BLaER1 treated with 17β-estradiol and CSF1 and Interleukin-3, amounts not matched to agents 10 nM and 100 nM (cell line): Measurements from ENCODE around the gene TMEM214.

ENCODE experiments used
- H3K27ac ChIP-seq, 11 experiments: shearing (Covaris generic); formaldehyde crosslinking; 2 replicates each; pipeline ENCODE4 v1.8.1; 2022
- H3K27me3 ChIP-seq, 11 experiments: shearing (Covaris generic); formaldehyde crosslinking; 2 replicates each; pipeline ENCODE4 v1.8.1; 2022
- H3K36me3 ChIP-seq, 11 experiments: shearing (Covaris generic); formaldehyde crosslinking; 2 replicates each; pipeline ENCODE4 v1.8.1; 2022
- H3K4me1 ChIP-seq, 10 experiments: shearing (Covaris generic); formaldehyde crosslinking; 2 replicates each; pipeline ENCODE4 v1.8.1; 2022
- H3K4me2 ChIP-seq, 11 experiments: shearing (Covaris generic); formaldehyde crosslinking; 2 replicates each; pipeline ENCODE4 v1.8.1; 2022
- H3K4me3 ChIP-seq, 10 experiments: shearing (Covaris generic); formaldehyde crosslinking; 2 replicates each; pipeline ENCODE4 v1.8.1; 2022
- H3K9ac ChIP-seq, 11 experiments: shearing (Covaris generic); formaldehyde crosslinking; 2 replicates each; pipeline ENCODE4 v1.8.1; 2022
- H3K9me3 ChIP-seq, 11 experiments: shearing (Covaris generic); formaldehyde crosslinking; replicated peaks in 1 of 11; 2 replicates each; pipeline ENCODE4 v1.8.1; 2022
- H4K20me1 ChIP-seq, 11 experiments: shearing (Covaris generic); formaldehyde crosslinking; 2 replicates each; pipeline ENCODE4 v1.8.1; 2022
- Cebpa-rat ChIP-seq, 11 experiments: shearing (Covaris generic); IDR thresholded peaks; 2 replicates each; pipeline ENCODE4 v1.8.1; 2022

Gene TMEM214

DNA sequence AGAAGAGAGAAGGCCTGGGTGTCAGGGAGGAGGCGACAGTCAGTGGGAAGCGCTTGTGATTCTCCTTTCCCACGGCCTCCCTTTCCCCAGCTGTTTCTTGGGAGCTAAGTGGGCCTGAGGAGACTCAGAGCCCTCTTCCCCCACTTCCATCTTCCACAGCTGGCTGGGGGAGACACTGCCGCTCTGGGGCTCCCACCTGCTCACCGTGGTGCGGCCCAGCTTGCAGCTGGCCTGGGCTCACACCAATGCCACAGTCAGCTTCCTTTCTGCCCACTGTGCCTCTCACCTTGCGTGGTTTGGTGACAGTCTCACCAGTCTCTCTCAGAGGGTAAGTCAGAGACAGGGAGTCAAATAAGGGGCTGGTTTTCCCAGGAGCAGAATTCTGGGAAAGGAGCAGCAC, 7.1 kb downstream of the TMEM214 start:
- Histone ChIP-seq H3K27me3 (no peaks in the 10 kb centered on the region), H4K20me1 (peaks cover 0 to 80% (median 20%) of the 10 kb centered on the region in 11 experiments; a peak in 12 of 22 replicates), H3K9me3 (no peaks in the 10 kb centered on the region), H3K4me2 (peak overlapping the region in 4 of 11 experiments; percentile 22 to 66 (median 61); a peak in 3 of 22 replicates), H3K27ac (no peak overlapping the region), H3K9ac (peak overlapping the region in 1 of 11 experiments; percentile 29; a peak in 1 of 22 replicates), H3K36me3 (peaks cover 67 to 85% (median 79%) of the 10 kb centered on the region in 11 experiments), H3K4me1 (peaks cover 29 to 49% (median 38%) of the 10 kb centered on the region in 10 experiments), H3K4me3 (no peak overlapping the region)
- TF ChIP-seq Cebpa-rat (IDR thresholded peaks at IDR 0.05) = no peak

GRCh38 chr2:27040282-27040681, 7.5 kb downstream of the TMEM214 start:
- Histone ChIP-seq H3K4me1 (peaks cover 28 to 45% (median 37%) of the 10 kb centered on the region in 10 experiments), H3K27ac (no peak overlapping the region), H3K4me3 (no peak overlapping the region), H3K36me3 (peaks cover 63 to 81% (median 75%) of the 10 kb centered on the region in 11 experiments), H3K27me3 (no peaks in the 10 kb centered on the region), H3K9ac (peak overlapping the region in 1 of 11 experiments; percentile 29; a peak in 2 of 22 replicates), H3K9me3 (no peaks in the 10 kb centered on the region), H3K4me2 (peak overlapping the region in 6 of 11 experiments; percentile 42 to 70 (median 63); a peak in 9 of 22 replicates), H4K20me1 (peaks cover 0 to 76% (median 20%) of the 10 kb centered on the region in 11 experiments; a peak in 12 of 22 replicates)
- no peak for TF ChIP-seq Cebpa-rat (IDR thresholded peaks at IDR 0.05)

DNA sequence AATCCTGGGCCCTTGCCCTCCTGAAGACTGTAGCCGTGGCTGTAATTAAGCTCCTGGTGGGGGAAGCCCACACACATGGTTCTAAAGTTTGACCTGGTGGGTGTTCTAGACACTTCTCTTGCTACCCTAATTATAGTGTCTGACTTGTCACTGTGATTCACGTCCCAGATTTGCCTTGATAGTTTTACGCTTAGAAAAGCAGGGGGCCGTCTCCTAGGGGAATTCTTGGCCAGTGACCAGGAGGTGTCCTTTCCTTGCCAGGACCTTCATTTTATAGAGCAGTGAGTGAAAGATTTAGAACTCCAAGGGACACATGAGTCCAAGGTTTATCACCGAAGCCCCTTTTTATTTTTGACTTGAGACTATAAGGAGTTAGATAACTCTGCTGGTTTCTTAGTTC, 9.0 kb downstream of the TMEM214 start:
- peaks cover 49 to 66% (median 60%) of the 10 kb centered on the region in 11 experiments for H3K36me3 ChIP-seq
- no peak overlapping the region for H3K4me3 ChIP-seq
- H3K27ac ChIP-seq = peak overlapping the region in 6 of 11 experiments; percentile 17 to 40 (median 34); a peak in 8 of 22 replicates
- no peaks in the 10 kb centered on the region for H3K9me3 ChIP-seq
- no peaks in the 10 kb centered on the region for H3K27me3 ChIP-seq
- no peak for TF ChIP-seq Cebpa-rat (IDR thresholded peaks at IDR 0.05)
- peaks cover 26 to 41% (median 34%) of the 10 kb centered on the region in 10 experiments for H3K4me1 ChIP-seq
- H3K4me2 ChIP-seq = peak overlapping the region; percentile 38 to 70 (median 54)
- peak overlapping the region in 4 of 11 experiments; percentile 7 to 18 (median 12); a peak in 5 of 22 replicates for H3K9ac ChIP-seq
- peaks cover 0 to 61% (median 10%) of the 10 kb centered on the region in 11 experiments; a peak in 12 of 22 replicates for H4K20me1 ChIP-seq

DNA sequence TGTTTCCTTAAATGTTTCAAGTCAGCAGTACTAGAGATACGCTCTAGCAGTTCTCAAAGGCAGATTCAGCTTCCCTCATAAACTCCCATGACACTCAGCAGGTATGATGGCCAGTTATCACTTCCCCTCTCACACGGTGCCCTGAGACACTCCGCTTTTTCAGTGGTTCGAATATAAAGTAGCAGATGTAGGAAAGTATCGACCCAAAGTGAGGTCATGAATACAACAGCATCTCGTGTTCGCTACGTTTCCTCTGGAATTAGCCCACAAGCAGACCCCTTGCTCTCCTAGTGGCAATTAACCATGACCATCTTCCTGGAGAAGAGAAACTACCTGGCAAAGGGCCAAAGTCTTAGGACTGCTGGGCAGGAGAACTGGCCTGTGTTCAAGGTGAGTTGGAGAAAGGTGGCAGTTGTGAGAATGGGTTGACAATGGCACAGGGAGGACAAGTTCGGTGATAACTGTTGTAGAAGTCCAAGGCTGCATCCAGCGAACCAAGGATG, 9.4 kb downstream of the TMEM214 start:
- H3K27me3 ChIP-seq = no peaks in the 10 kb centered on the region
- H3K36me3 ChIP-seq = peaks cover 44 to 62% (median 56%) of the 10 kb centered on the region in 11 experiments
- H3K27ac ChIP-seq = peak overlapping the region in 4 of 11 experiments; percentile 27 to 36 (median 34); a peak in 4 of 22 replicates
- H3K9ac ChIP-seq = no peak overlapping the region
- H3K4me3 ChIP-seq = no peak overlapping the region
- H3K4me1 ChIP-seq = peaks cover 22 to 41% (median 29%) of the 10 kb centered on the region in 10 experiments
- peaks cover 0 to 56% (median 10%) of the 10 kb centered on the region in 11 experiments; a peak in 12 of 22 replicates for H4K20me1 ChIP-seq
- TF ChIP-seq Cebpa-rat (IDR thresholded peaks at IDR 0.05) = no peak
- H3K4me2 ChIP-seq = peak overlapping the region; percentile 38 to 70 (median 54); a peak in 20 of 22 replicates
- no peaks in the 10 kb centered on the region for H3K9me3 ChIP-seq

DNA sequence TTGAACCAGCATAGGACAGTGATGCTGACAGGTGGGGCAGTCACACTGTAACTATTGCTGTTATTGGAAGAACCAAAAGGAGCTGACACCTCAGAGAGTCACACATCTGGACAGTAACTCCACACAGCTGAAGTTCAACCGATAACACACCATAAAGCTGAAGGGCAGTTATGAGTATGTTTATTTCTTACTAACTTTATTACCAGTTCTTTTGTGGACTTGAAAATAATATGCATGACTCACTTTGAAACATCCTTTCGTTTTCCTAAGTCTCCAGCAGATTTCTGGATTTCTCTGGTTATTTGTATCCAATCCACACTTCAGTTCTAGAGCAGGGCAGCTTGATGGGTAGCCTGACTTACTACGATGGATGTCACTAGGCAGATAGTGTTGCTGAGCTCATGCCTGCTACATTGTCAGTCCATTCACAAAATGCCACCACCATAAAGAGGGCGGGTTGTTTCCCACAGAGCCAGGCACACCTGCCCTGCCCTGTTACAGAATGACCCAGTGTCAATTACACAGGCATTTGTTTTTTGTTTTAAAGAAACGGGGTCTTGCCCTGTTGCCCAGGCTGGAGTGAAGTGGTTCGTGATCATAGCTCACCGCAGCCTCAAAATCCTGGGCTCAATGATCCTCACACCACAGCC, 10.3 kb downstream of the TMEM214 start:
- H3K4me2 ChIP-seq = no peak overlapping the region

DNA sequence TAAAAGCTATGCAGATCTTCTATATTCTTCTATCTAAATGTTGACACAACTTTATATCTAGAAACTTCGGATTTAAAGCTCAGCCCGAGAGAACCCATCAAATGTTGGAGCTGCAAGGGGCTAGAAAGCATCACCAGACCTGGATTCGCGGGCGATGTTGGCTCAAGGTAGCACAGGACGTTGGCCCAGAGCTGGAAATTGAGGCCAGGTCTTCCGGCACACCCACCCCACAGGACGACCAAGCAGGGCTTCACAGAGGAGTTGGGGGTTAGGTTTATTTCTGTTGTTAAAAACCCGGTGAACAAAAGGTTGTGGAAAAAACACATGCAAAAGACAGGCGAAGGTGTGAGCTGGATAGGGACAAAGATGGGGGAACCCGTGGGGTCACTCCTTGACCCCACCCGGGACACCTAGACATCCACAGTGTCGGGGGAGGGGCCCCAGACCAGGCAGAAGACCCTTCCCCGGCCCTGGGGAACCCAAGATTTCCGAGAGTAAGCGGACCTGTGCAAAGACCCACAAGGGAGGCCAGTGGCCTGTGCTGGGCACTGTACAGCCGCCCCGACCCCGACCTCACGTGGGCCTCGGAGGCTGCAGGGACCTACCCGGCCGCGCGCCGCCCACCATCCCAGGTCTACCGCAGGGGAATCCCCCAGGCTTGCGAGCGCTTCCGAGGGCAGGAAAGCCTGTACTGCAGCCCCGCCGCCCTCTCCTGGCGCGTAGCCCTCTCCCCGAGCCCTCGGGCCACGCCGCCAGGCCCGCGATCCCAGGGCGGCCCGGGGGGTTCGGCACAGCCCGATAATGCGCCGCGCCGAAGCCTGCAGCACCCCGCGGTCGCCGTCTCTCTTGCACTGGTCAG, 16.9 kb downstream of the TMEM214 start:
- Histone ChIP-seq H3K9ac (peak overlapping the region; percentile 67 to 86 (median 81)), H3K36me3 (peaks cover 5 to 19% (median 14%) of the 10 kb centered on the region in 11 experiments; a peak in 21 of 22 replicates), H3K27ac (peak overlapping the region in 10 of 11 experiments; percentile 5 to 87 (median 72); a peak in 20 of 22 replicates), H4K20me1 (no peaks in the 10 kb centered on the region; a peak in 1 of 22 replicates), H3K4me1 (peaks cover 23 to 28% (median 26%) of the 10 kb centered on the region in 10 experiments), H3K4me3 (peak overlapping the region; percentile 69 to 86 (median 76)), H3K27me3 (no peaks in the 10 kb centered on the region), H3K4me2 (peak overlapping the region; percentile 87 to 98 (median 97)), H3K9me3 (no peaks in the 10 kb centered on the region)
- no peak for TF ChIP-seq Cebpa-rat (IDR thresholded peaks at IDR 0.05)

More for the DNA sequence above, 10.3 kb downstream of the TMEM214 start:
- Histone ChIP-seq H3K27me3 (no peaks in the 10 kb centered on the region), H3K4me1 (peaks cover 19 to 41% (median 27%) of the 10 kb centered on the region in 10 experiments), H3K4me3 (no peak overlapping the region), H4K20me1 (peaks cover 0 to 47% (median 7%) of the 10 kb centered on the region in 11 experiments; a peak in 12 of 22 replicates), H3K27ac (no peak overlapping the region), H3K36me3 (peaks cover 35 to 53% (median 47%) of the 10 kb centered on the region in 11 experiments), H3K9me3 (no peaks in the 10 kb centered on the region), H3K9ac (no peak overlapping the region)
- no peak for TF ChIP-seq Cebpa-rat (IDR thresholded peaks at IDR 0.05)

- Histone ChIP-seq H3K36me3 (peaks cover 12 to 27% (median 22%) of the 10 kb centered on the region in 11 experiments), H3K27me3 (no peaks in the 10 kb centered on the region), H3K27ac (peak overlapping the region; percentile 37 to 88 (median 82); a peak in 21 of 22 replicates), H3K4me2 (peak overlapping the region; percentile 87 to 98 (median 97)), H3K4me1 (peaks cover 23 to 28% (median 26%) of the 10 kb centered on the region in 10 experiments), H3K9me3 (no peaks in the 10 kb centered on the region), H3K9ac (peak overlapping the region; percentile 67 to 86 (median 81)), H3K4me3 (peak overlapping the region; percentile 69 to 86 (median 76)), H4K20me1 (no peaks in the 10 kb centered on the region; a peak in 1 of 22 replicates)
- no peak for TF ChIP-seq Cebpa-rat (IDR thresholded peaks at IDR 0.05)
Measured at GRCh38 chr2:27050281-27050995, 17.7 kb downstream of the TMEM214 start.
